ENCODE results near the gene CLIC1. TPM values are rescaled to one million over a fixed set of nuclear protein-coding genes. Genes with fewer than 3 reads are reported as not detected.

CLIC1 gene
- total and polyA plus RNA-seq, 2 experiments from 2014 or later: 576 to 784 TPM

DNA sequence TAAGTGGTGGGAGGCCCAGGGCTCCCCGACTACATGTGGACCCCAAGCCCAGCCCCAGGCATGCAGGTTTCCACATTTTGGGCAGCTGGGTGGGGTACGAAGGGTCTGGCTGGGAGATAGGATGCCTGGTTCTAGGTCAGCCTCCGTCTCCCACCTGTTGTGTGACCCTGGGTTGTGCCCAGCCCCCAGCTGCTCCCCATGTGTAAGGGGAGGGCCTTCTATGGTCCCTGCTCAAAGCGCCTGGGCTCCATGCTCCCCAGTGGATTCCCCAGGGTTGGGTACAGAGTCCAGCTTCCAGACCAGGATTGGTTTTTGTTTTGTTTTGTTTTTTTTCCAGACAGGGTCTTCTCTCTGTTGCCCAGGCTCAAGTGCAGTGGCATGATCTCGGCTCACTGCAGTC is 41.9 kb upstream of the CLIC1 start:
- in situ Hi-C loops (cut with MboI): no loop called here

GRCh38 chr6:31777667-31778050 is 41.3 kb upstream of the CLIC1 start:
- peaks cover 7% of the 10 kb centered on the region; the same call in 1 of the 2 replicates for H3F3A ChIP-seq (ENCODE audit: insufficient read depth)
- in situ Hi-C loops (cut with MboI): no loop called here
- H4K20me1 ChIP-seq (ENCODE audit: insufficient read depth): no peaks in the 10 kb centered on the region
- peak overlapping the region; percentile 39 for H3K27ac ChIP-seq
- H3K4me1 ChIP-seq (ENCODE audit: insufficient read depth): peaks cover 13% of the 10 kb centered on the region
- no peak overlapping the region for H3K9ac ChIP-seq
- no peak overlapping the region for H3K4me3 ChIP-seq
- no peak overlapping the region for H3K4me2 ChIP-seq (ENCODE audit: unreplicated experiment)
- no peak for TF ChIP-seq EZH2 (IDR thresholded peaks at IDR 0.05; ENCODE audit: insufficient read depth, poor library complexity, severe bottlenecking)
- TF ChIP-seq EZH2phosphoT487 (IDR thresholded peaks at IDR 0.05; ENCODE audit: insufficient read depth, low read depth): no peak
- WGBS, 2 experiments (ENCODE audit: low coverage in 1 of 2, low lambda C conversion rate in 2 of 2, missing lambda C conversion rate in 2 of 2): 87 to 88% methylated on average over 4 to 5 of the region's 5 CpGs
- no peak for DNase-seq
- no peaks in the 10 kb centered on the region for H3K79me2 ChIP-seq (ENCODE audit: insufficient read depth)
- no peak overlapping the region for H2AFZ ChIP-seq
- no peaks in the 10 kb centered on the region for H3K27me3 ChIP-seq (replicated peaks; ENCODE audit: insufficient read depth)
- H3K36me3 ChIP-seq (ENCODE audit: low read depth): no peaks in the 10 kb centered on the region
- H3K9me3 ChIP-seq (ENCODE audit: low read depth): no peaks in the 10 kb centered on the region
- no peaks in the 10 kb centered on the region for H3K9me2 ChIP-seq (ENCODE audit: insufficient read depth)

More for the DNA sequence above, 41.9 kb upstream of the CLIC1 start:
- Histone ChIP-seq H3K4me2 (ENCODE audit: unreplicated experiment) (no peak overlapping the region), H3F3A (ENCODE audit: insufficient read depth) (peaks cover 7% of the 10 kb centered on the region; the same call in 1 of the 2 replicates), H2AFZ (no peak overlapping the region), H3K4me1 (ENCODE audit: insufficient read depth) (peaks cover 13% of the 10 kb centered on the region), H3K27ac (no peak overlapping the region), H3K27me3 (replicated peaks; ENCODE audit: insufficient read depth) (no peaks in the 10 kb centered on the region), H3K79me2 (ENCODE audit: insufficient read depth) (no peaks in the 10 kb centered on the region), H3K9me2 (ENCODE audit: insufficient read depth) (no peaks in the 10 kb centered on the region), H3K9me3 (ENCODE audit: low read depth) (no peaks in the 10 kb centered on the region), H3K9ac (no peak overlapping the region), H3K4me3 (no peak overlapping the region), H3K36me3 (ENCODE audit: low read depth) (no peaks in the 10 kb centered on the region), H4K20me1 (ENCODE audit: insufficient read depth) (no peaks in the 10 kb centered on the region)
- no peak for TF ChIP-seq EZH2 (IDR thresholded peaks at IDR 0.05; ENCODE audit: insufficient read depth, poor library complexity, severe bottlenecking)
- no peak for TF ChIP-seq EZH2phosphoT487 (IDR thresholded peaks at IDR 0.05; ENCODE audit: insufficient read depth, low read depth)
- 91 to 96% methylated on average over 5 of the region's 5 CpGs for WGBS, 2 experiments (ENCODE audit: low coverage in 1 of 2, low lambda C conversion rate in 2 of 2, missing lambda C conversion rate in 2 of 2)
- no peak for DNase-seq

GRCh38 chr6:31776989-31777666 is 40.8 kb upstream of the CLIC1 start, which contains the start of gene VWA7:
Gene VWA7 (minus strand): TSS chr6:31777328. CDS start chr6:31776779, 549 bp downstream.
- Histone ChIP-seq H3K36me3 (ENCODE audit: low read depth) (no peaks in the 10 kb centered on the region), H3K9ac (peak within 1 kb of the TSS; percentile 49), H3F3A (ENCODE audit: insufficient read depth) (peaks cover 7% of the 10 kb centered on the region; the same call in 1 of the 2 replicates), H3K4me1 (ENCODE audit: insufficient read depth) (peaks cover 13% of the 10 kb centered on the region), H3K9me2 (ENCODE audit: insufficient read depth) (no peaks in the 10 kb centered on the region), H3K9me3 (ENCODE audit: low read depth) (no peaks in the 10 kb centered on the region), H3K79me2 (ENCODE audit: insufficient read depth) (no peaks in the 10 kb centered on the region), H3K4me2 (ENCODE audit: unreplicated experiment) (peak within 1 kb of the TSS; percentile 58), H3K4me3 (peak within 1 kb of the TSS; percentile 46), H3K27me3 (replicated peaks; ENCODE audit: insufficient read depth) (no peaks in the 10 kb centered on the region), H3K27ac (peak within 1 kb of the TSS; percentile 39), H2AFZ (no peak within 1 kb of the TSS), H4K20me1 (ENCODE audit: insufficient read depth) (no peaks in the 10 kb centered on the region)
- TF ChIP-seq EZH2 (IDR thresholded peaks at IDR 0.05; ENCODE audit: insufficient read depth, poor library complexity, severe bottlenecking): no peak
- no peak for TF ChIP-seq EZH2phosphoT487 (IDR thresholded peaks at IDR 0.05; ENCODE audit: insufficient read depth, low read depth)
- in situ Hi-C loops (cut with MboI): no loop called here
- DNase-seq: peak; percentile 89
- 4 to 10% methylated on average over 11 to 14 of the region's 15 CpGs for WGBS, 2 experiments (ENCODE audit: low coverage in 1 of 2, low lambda C conversion rate in 2 of 2, missing lambda C conversion rate in 2 of 2)

DNA sequence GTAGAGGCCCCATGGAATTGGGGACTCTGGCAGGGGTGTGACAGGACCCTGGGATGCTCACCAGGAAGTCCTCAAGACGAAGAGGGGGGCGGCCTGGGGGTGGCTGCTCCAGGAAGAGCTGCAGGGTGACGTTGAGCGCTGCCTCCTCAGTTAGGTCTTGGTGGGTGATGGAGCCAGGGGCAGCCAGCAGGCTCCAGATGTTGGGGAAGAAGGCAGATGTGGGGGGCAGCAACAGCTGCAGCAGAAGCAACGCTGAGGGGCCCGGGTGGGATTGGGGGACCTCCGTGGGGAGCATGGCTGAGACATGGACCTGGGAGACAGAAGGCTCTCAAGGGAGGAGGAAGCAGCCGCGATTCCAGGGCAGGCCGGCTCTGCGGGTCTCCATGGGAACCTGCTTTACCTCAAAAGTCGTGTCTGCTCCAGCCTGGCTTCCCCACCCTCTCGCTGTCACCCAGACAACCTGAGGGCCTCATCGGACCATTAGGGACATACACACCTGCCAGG is 40.2 kb upstream of the CLIC1 start:
- no peaks in the 10 kb centered on the region for H3K9me2 ChIP-seq (ENCODE audit: insufficient read depth)
- H3K9ac ChIP-seq: peak overlapping the region; percentile 49
- peak overlapping the region; percentile 46 for H3K4me3 ChIP-seq
- peak overlapping the region; percentile 39; the same call in 1 of the 2 replicates for H3K27ac ChIP-seq
- H3K27me3 ChIP-seq (replicated peaks; ENCODE audit: insufficient read depth): no peaks in the 10 kb centered on the region
- no peak overlapping the region for H2AFZ ChIP-seq
- H3K36me3 ChIP-seq (ENCODE audit: low read depth): no peaks in the 10 kb centered on the region
- H3K4me2 ChIP-seq (ENCODE audit: unreplicated experiment): peak overlapping the region; percentile 58
- DNase-seq: peak; percentile 26
- H3K4me1 ChIP-seq (ENCODE audit: insufficient read depth): peaks cover 13% of the 10 kb centered on the region
- H3K9me3 ChIP-seq (ENCODE audit: low read depth): no peaks in the 10 kb centered on the region
- 24 to 42% methylated on average over 8 to 14 of the region's 14 CpGs for WGBS, 2 experiments (ENCODE audit: low coverage in 1 of 2, low lambda C conversion rate in 2 of 2, missing lambda C conversion rate in 2 of 2)
- in situ Hi-C loops (cut with MboI): no loop called here
- peaks cover 7% of the 10 kb centered on the region; the same call in 1 of the 2 replicates for H3F3A ChIP-seq (ENCODE audit: insufficient read depth)
- H3K79me2 ChIP-seq (ENCODE audit: insufficient read depth): no peaks in the 10 kb centered on the region
- TF ChIP-seq EZH2 (IDR thresholded peaks at IDR 0.05; ENCODE audit: insufficient read depth, poor library complexity, severe bottlenecking) (no peak), EZH2phosphoT487 (IDR thresholded peaks at IDR 0.05; ENCODE audit: insufficient read depth, low read depth) (no peak)
- no peaks in the 10 kb centered on the region for H4K20me1 ChIP-seq (ENCODE audit: insufficient read depth)
